Suprapubic skin (tissue), 4 donors: ENCODE measurements around the gene ETFRF1. TPM values are rescaled to one million over a fixed set of nuclear protein-coding genes. Genes with fewer than 3 reads are reported as not detected.

Experiments used
- DNase-seq, 2 donors: peaks; one replicate each; pipeline ENCODE4 v3.0.0-alpha.2; 2019; ENCODE audit warnings: low spot score in 2 of 2
- H3K27ac ChIP-seq: fragments of 200-600 bp; sonication (generic); one replicate; pipeline ENCODE4 v1.5.1; 2019
- H3K27me3 ChIP-seq: fragments of 200-600 bp; sonication (generic); one replicate; pipeline ENCODE4 v1.5.1; 2019
- H3K36me3 ChIP-seq: fragments of 200-600 bp; sonication (generic); one replicate; pipeline ENCODE4 v1.5.1; 2019
- H3K4me1 ChIP-seq: fragments of 200-600 bp; sonication (generic); one replicate; pipeline ENCODE4 v1.5.1; 2019
- H3K4me3 ChIP-seq: fragments of 200-600 bp; sonication (generic); one replicate; pipeline ENCODE4 v1.5.1; 2019; ENCODE audit warnings: mild to moderate bottlenecking
- H3K9me3 ChIP-seq: fragments of 200-600 bp; sonication (generic); one replicate; pipeline ENCODE4 v1.5.1; 2019
- CTCF ChIP-seq, 2 donors: fragments of 200-600 bp in 1 of 2; fragments of 450-650 bp in 1 of 2; sonication (generic) in 1 of 2; IDR thresholded peaks; one replicate each; pipeline ENCODE4 v1.5.1; 2016 to 2019; ENCODE audit warnings: antibody characterized with exemption in 2 of 2, mild to moderate bottlenecking in 1 of 2, moderate library complexity in 1 of 2
- EP300 ChIP-seq: sonication (generic); formaldehyde crosslinking; IDR thresholded peaks from one replicate; pipeline ENCODE4 v1.6.1; 2017; ENCODE audit warnings: antibody characterized with exemption
- POLR2A ChIP-seq, 2 donors: fragments of 450-650 bp; IDR thresholded peaks; one replicate each; pipeline ENCODE4 v1.6.1; 2017; ENCODE audit warnings: antibody characterized with exemption in 2 of 2, mild to moderate bottlenecking in 2 of 2, moderate library complexity in 2 of 2
- POLR2AphosphoS5 ChIP-seq, 3 donors: sonication (generic); formaldehyde crosslinking; IDR thresholded peaks; one replicate each; pipeline ENCODE4 v1.6.1; 2017; ENCODE audit warnings: antibody characterized with exemption in 3 of 3
- WGBS: methylation state at CpG from one replicate; pipeline ENCODE4 v1.1.5; 2018; 5-methylcytosine and 5-hydroxymethylcytosine counted together
- total RNA-seq, 4 donors: library from RNA; depleted of rRNA; stranded (reverse); fragments of >200 nt; gene quantifications; one replicate each; pipeline ENCODE4 v1.1.0, GENCODE V29; 2016

ETFRF1 gene
- total RNA-seq, 4 donors from 2014 or later: 39.8 to 46.6 (median 41.3) TPM

DNA sequence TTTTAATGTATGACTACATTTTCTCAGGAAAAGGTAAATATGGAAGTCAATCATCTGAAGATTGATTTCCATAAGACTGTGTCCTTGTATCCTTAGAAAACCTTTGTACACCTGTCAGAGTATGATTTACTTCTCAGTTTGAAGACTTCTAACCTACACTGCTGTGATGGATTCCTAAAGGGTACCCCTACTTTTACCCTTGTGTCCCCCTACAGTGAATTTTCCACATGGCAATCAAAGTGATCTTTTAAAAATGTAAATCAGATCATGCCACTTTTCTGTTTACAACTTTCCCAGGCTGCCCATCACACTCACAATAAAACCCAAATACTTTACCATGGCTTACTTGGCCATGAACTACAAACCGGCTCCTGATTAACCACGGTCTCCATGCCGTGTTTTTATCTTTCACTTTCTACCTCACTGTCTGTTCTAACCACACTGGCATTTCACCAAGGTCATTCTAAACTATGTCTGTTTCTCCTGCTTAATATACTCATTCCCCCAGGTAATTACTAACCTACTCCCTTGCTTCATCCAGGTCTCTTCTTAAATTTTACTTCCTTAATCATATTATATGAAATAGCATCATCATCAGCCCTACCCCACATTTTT lies 8.1 kb upstream of the ETFRF1 start:
- H3K9me3 ChIP-seq: no peaks in the 10 kb centered on the region
- no peaks in the 10 kb centered on the region for H3K36me3 ChIP-seq
- WGBS: 48% methylated on average over 3 of the region's 3 CpGs
- no peak overlapping the region for H3K4me3 ChIP-seq
- TF ChIP-seq POLR2AphosphoS5 (IDR thresholded peaks at IDR 0.05) (no peak), EP300 (no peak), POLR2A (IDR thresholded peaks at IDR 0.05) (no peak), CTCF (IDR thresholded peaks at IDR 0.05) (no peak)
- H3K27me3 ChIP-seq: no peaks in the 10 kb centered on the region
- DNase-seq: no peak
- H3K27ac ChIP-seq: no peak overlapping the region
- H3K4me1 ChIP-seq: peaks cover 9% of the 10 kb centered on the region

- H3K4me1 ChIP-seq: peaks cover 9% of the 10 kb centered on the region
- no peak overlapping the region for H3K4me3 ChIP-seq
- no peaks in the 10 kb centered on the region for H3K27me3 ChIP-seq
- no peak for TF ChIP-seq CTCF (IDR thresholded peaks at IDR 0.05)
- TF ChIP-seq EP300: no peak
- no peak for TF ChIP-seq POLR2AphosphoS5 (IDR thresholded peaks at IDR 0.05)
- no peak for TF ChIP-seq POLR2A (IDR thresholded peaks at IDR 0.05)
- no peaks in the 10 kb centered on the region for H3K36me3 ChIP-seq
- WGBS: 39% methylated on average over 2 of the region's 2 CpGs
- DNase-seq: no peak
- no peaks in the 10 kb centered on the region for H3K9me3 ChIP-seq
- H3K27ac ChIP-seq: no peak overlapping the region
Observed at GRCh38 chr12:25187781-25188180, 7.3 kb upstream of the ETFRF1 start.

GRCh38 chr12:25189656-25190055 lies 5.4 kb upstream of the ETFRF1 start:
- H3K4me3 ChIP-seq: no peak overlapping the region
- no peaks in the 10 kb centered on the region for H3K27me3 ChIP-seq
- H3K36me3 ChIP-seq: no peaks in the 10 kb centered on the region
- no peak for TF ChIP-seq CTCF (IDR thresholded peaks at IDR 0.05)
- no peak for TF ChIP-seq POLR2AphosphoS5 (IDR thresholded peaks at IDR 0.05)
- TF ChIP-seq EP300: no peak
- TF ChIP-seq POLR2A (IDR thresholded peaks at IDR 0.05): no peak
- H3K27ac ChIP-seq: no peak overlapping the region
- H3K4me1 ChIP-seq: peaks cover 16% of the 10 kb centered on the region
- DNase-seq: no peak
- H3K9me3 ChIP-seq: no peaks in the 10 kb centered on the region

DNA sequence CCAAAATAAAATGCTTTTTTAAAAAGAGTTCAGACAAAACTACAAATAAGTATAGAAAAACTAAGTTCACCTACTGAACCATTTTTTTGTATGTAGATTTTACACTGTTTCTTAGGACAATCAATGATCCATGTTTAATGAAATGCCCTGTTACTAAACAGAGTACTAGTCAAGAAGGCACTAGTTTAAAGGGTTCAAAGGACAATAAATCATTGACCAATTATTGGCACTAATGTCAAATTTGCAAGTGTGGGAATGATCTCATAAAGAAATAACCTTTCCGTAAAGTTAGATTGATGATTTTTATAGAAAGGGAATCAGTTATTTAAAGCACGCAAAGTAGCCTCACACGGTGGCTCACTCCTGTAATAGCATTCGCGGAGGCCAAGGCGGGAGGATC lies 4.2 kb upstream of the ETFRF1 start:
- Histone ChIP-seq H3K27ac (no peak overlapping the region), H3K27me3 (no peaks in the 10 kb centered on the region), H3K36me3 (no peaks in the 10 kb centered on the region), H3K4me1 (peaks cover 19% of the 10 kb centered on the region), H3K4me3 (no peak overlapping the region), H3K9me3 (no peaks in the 10 kb centered on the region)
- TF ChIP-seq CTCF (IDR thresholded peaks at IDR 0.05) (no peak), POLR2AphosphoS5 (IDR thresholded peaks at IDR 0.05) (no peak), POLR2A (IDR thresholded peaks at IDR 0.05) (no peak), EP300 (no peak)
- DNase-seq: no peak
- 97% methylated on average over 6 of the region's 6 CpGs for WGBS

DNA sequence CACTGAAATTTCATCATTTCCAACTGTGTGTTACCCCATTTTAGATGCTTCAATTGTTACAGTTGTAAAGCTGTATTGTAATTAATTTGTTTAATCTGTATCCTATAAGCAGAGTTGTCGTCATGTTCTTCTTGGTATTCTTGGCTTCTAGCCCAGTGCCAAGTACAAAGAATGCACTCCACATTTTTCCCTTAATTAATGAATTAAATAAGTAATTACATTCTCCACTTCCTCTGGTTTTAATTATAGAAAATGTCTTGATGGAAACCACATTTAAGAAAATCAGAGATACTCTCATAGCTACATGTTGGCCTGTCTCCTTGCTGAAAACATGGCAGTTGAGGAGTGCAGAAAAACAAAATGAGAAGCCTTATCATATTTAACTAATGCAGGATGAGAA lies 823 bp upstream of the ETFRF1 start:
- Histone ChIP-seq H3K27ac (peak overlapping the region; percentile 95), H3K9me3 (no peaks in the 10 kb centered on the region), H3K27me3 (no peaks in the 10 kb centered on the region), H3K4me3 (peak overlapping the region; percentile 81), H3K36me3 (no peaks in the 10 kb centered on the region), H3K4me1 (peaks cover 19% of the 10 kb centered on the region)
- TF ChIP-seq CTCF (IDR thresholded peaks at IDR 0.05) (no peak), EP300 (no peak), POLR2AphosphoS5 (IDR thresholded peaks at IDR 0.05) (no peak), POLR2A (IDR thresholded peaks at IDR 0.05) (no peak)
- DNase-seq: no peak
- 13% methylated on average over 1 of the region's 1 CpG for WGBS
